ENCODE measurements around the gene ARL13B.

GRCh38 chr3:94043285-94043684 lies 63.3 kb downstream of the ARL13B start:
- TF ChIP-seq POLR2A (IDR thresholded peaks at IDR 0.05) (no peak), CTCF (IDR thresholded peaks at IDR 0.05) (no peak)
